Measurements from ENCODE around the gene PARVB. TPM values are rescaled to one million over a fixed set of nuclear protein-coding genes. Genes with fewer than 3 reads are reported as not detected.

Gene PARVB
- total RNA-seq, 1 donor from 2014 or later = 197 TPM

DNA sequence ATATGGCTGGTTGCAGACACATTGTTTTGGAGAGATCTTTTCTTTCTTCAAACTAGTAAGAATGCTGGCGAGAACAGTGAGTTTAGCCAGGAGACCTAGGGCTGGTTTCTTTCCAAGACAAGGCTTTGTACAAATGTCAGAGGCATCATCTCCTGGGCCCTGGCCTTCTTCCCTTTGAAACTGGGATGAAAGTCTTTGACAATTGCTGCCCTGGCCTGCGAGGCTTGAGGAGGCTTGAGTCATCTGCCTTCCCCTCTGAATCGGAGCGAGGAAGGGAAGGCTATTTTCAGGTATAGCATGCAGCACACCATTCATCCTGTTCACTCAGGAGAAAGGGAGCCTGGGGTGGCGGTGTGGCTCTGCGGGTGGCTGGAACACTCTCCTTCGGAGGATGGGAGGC, 135.1 kb downstream of the PARVB start:
- DNase-seq (ENCODE audit: missing footprints) = peak; percentile 53
- intact Hi-C loops (cut with DNase I) = no loop called here
- ATAC-seq = no peak

DNA sequence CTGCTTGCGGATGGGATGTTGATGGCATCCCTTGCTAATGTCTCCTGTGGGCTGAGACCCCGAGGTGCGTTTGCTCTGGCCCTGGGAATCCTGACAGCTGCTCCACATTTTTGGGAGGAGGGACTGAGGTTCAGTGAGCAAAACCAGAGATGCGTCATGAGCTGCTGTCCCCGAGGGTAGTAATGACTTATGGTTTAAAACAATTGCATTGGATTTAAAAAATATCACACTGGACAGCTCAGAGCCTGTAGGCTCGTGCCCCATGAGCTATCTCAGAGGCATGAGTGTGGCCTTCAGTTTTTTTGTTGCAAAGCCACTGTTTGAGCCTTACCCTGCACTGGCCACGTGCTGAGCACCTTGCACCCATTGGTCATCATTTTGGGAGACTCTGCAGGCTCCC, 135.7 kb downstream of the PARVB start:
- intact Hi-C loops (cut with DNase I) = no loop called here
- ATAC-seq (no peak), DNase-seq (ENCODE audit: missing footprints) (peak; percentile 18)

- peak; percentile 45 for DNase-seq (ENCODE audit: missing footprints)
- no peak for ATAC-seq
- intact Hi-C loops (cut with DNase I) = no loop called here
These were observed 136.3 kb downstream of the PARVB start for GRCh38 chr22:44160421-44160820.

DNA sequence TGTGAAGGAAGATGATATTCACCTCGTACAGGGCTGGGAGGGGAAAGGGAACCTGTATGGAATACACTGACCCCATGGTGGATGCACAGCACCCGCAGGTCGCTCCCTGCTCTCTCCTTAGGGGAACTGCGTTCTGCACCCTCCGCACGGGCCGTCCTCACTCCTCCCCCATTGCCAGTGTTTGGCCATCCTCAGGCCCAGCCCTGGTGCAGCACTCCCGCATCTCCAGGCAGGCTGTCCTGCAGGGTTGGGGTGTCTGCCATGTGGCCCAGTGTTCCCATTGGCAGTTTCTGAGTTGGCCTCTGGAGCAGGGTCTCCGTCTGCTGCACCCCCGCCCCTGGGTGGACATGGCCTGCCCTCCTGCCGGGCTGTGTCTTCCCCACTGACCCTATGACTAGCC, 137.6 kb downstream of the PARVB start:
- DNase-seq (ENCODE audit: missing footprints) (peak; percentile 52), ATAC-seq (no peak)
- intact Hi-C loops (cut with DNase I) = no loop called here

GRCh38 chr22:44162960-44163359, 138.9 kb downstream of the PARVB start:
- intact Hi-C loops (cut with DNase I) = no loop called here
- DNase-seq (ENCODE audit: missing footprints) (peak; percentile 21), ATAC-seq (no peak)

DNA sequence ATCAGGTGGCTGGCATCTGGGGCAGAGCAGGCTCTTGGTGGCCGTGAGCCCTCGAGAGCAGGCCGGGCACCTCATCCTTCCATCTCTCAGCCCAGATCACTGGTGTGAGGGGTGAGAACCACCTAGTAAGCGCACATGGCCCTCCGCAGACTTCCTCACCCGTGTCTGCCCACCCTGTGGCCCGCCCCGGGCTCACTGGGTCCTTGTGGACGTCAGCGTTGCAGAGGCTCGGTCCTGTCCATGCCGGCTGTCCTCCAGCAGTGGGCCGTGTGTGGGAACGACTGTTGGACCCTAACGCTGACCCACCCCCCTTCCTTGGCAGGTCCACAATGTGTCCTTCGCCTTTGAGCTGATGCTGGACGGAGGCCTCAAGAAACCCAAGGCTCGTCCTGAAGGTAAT, 139.4 kb downstream of the PARVB start:
- ATAC-seq = peak; percentile 13
- DNase-seq (ENCODE audit: missing footprints) = peak; percentile 15
- intact Hi-C loops (cut with DNase I) = no loop called here

GRCh38 chr22:44164031-44164430, 139.9 kb downstream of the PARVB start:
- intact Hi-C loops (cut with DNase I) = no loop called here
- DNase-seq (ENCODE audit: missing footprints) (peak; percentile 5), ATAC-seq (no peak)

DNA sequence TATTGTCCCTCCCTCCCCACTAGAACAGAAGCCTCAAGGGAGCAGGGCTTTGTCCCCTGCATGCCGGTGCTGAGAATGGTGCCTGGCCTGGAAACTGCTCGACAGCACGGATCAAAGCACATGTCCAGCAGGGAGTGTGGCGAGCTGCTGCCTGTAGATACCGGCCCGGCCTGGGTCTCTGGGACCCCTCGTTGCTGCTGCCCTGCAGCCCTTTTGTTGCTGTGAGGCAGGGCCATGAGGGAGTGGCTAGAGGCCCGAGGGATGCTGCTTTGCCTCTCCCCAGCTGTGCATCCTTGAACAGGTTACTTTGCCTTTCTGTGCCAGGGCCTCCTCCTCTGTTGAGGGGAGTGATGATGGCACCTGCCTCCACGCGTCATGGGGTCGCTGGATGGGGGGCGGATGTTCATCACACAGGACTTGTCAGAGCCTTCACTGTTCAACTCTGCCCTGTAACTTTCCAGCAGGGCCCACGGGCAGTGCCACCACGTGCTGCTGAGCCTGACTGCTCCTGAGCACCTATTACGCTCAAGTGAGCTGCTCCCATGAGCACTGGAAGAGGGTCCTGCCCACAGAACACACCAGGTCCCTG, 141.3 kb downstream of the PARVB start:
- intact Hi-C loops (cut with DNase I) = no loop called here

GRCh38 chr22:44166498-44167276, 142.6 kb downstream of the PARVB start:
- intact Hi-C loops (cut with DNase I) = no loop called here
- DNase-seq (ENCODE audit: missing footprints) (peak; percentile 42), ATAC-seq (no peak)

More for the DNA sequence above, 141.3 kb downstream of the PARVB start:
- DNase-seq (ENCODE audit: missing footprints) (peak; percentile 52), ATAC-seq (no peak)

DNA sequence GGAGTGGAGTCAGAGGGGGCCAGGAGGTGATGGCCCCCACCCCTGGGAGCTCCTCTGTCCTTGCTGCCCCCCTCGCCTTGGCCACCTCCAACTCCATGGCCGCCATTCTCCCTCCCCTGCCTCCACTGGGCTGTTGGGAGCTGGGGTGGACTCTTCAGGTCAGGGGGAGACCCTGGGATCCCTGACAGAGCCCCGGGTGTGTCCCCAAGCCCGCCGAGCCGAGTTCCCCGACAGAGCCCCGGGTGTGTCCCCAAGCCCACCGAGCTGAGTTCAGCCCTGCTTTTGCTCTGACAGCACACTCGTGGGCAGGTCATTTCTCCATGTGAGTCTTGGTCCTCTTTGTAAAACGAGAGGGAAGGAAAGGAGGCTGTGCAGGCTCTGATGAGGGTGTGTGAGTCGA, 143.4 kb downstream of the PARVB start:
- intact Hi-C loops (cut with DNase I) = no loop called here
- ATAC-seq (no peak), DNase-seq (ENCODE audit: missing footprints) (peak; percentile 1)

- peak; percentile 47 for DNase-seq (ENCODE audit: missing footprints)
- intact Hi-C loops (cut with DNase I) = no loop called here
- ATAC-seq = no peak
These were observed 144.1 kb downstream of the PARVB start for GRCh38 chr22:44168206-44168605.

GRCh38 chr22:44170470-44170869, 146.4 kb downstream of the PARVB start:
- ATAC-seq (no peak), DNase-seq (ENCODE audit: missing footprints) (peak; percentile 9)
- intact Hi-C loops (cut with DNase I) = no loop called here

DNA sequence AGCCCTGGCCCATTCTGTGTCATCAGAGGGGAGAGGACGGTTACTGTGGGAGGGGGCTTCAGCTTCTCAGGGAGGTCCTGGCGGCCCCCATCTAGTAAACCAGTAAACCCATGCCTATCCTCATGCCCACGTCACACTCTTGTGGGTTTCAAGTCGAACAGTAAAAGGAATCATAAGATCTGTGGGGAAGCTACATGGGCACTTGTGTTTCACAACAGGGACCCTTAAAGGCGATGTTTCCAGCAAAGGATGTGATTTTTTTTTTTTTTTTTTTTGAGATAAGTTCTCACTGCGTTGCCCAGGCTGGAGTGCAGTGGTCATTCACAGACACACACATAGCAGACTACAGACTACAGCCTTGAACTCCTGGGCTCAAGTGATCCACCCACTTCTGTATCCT, 147.5 kb downstream of the PARVB start:
- DNase-seq (ENCODE audit: missing footprints) (no peak), ATAC-seq (no peak)
- intact Hi-C loops (cut with DNase I) = no loop called here

DNA sequence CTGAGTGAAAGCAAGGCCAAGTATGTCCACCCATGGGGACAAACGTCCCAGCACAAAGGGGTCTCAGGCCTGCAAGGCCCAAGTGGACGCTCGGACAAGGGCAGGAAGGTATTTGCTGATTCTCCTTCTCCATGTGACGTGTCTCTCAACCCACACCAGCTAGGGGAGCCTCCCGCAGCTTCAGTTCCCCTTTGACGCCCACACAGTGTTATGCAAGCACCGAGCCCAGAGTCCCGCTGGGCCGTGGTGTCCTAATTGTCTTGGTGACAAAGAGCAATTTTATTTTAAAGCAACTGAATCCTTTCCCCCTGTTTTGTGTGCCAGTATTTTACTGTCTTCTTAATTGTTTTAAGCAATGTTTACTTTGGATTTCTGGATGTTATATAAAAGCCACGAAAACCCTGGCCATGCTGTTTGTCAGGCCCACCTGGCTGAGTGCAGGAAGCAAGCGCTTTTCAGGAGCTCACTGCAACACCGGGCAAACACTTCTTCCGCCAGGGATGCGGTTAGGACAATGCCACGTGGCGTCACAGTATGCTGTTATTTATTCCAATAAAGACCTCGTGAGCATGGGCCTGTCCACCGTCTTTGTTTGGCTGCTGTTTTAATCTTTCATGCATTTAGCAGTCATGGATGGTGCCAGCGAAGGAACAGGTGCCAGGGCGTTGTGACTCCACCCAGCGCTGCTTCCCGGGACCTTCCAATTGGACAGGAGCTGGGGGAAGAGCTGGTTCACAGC, 148.4 kb downstream of the PARVB start:
- ATAC-seq (peak; percentile 73), DNase-seq (ENCODE audit: missing footprints) (peak; percentile 92)
- intact Hi-C loops (cut with DNase I) = no loop called here

DNA sequence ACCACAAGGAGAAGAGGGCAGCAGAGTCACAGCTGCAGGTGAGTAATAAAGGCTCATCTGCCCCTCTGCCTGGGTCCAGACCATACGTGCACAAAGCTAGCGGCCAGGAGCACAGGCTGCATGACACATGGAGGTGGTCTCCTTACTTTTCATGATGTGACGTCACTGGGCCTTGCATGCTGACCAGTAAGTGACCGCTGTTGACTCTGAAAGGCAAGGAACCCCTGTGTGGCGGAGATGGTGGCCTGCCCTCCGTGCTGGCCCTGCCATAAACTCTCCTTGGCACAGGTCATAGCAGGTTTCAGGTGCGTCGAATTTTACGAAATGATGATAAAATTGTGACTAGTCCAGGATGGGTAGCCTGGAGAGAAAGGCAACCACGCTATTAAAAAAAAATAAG, 149.1 kb downstream of the PARVB start:
- ATAC-seq (no peak), DNase-seq (ENCODE audit: missing footprints) (peak; percentile 53)
- intact Hi-C loops (cut with DNase I) = no loop called here

DNA sequence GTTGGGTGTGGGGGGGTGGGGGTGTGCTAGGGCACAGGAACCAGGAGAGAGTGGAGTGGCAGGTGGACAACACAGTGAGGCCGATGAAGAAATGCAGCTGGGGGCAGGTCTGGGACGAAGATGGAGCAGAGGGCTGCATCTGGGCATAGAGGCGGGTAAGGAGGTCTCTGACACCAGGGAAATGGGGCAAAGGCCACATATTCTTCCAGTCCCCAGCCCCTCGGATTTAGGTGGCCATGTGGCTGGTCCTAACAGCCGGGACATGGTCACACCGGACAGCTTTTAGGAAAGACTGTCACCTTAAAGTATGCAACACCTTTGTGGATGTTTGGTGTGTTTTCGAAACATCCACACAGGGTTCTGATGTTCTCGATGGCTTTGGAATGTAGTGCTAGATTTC, 151.6 kb downstream of the PARVB start:
- DNase-seq (ENCODE audit: missing footprints) (no peak), ATAC-seq (no peak)
- intact Hi-C loops (cut with DNase I) = no loop called here

GRCh38 chr22:44179196-44179988, 155.3 kb downstream of the PARVB start:
- DNase-seq (ENCODE audit: missing footprints) = no peak
- intact Hi-C loops (cut with DNase I) = no loop called here
- no peak for ATAC-seq

- ATAC-seq (no peak), DNase-seq (ENCODE audit: missing footprints) (no peak)
- intact Hi-C loops (cut with DNase I) = no loop called here
These were observed 156.0 kb downstream of the PARVB start for GRCh38 chr22:44179989-44180705.

- intact Hi-C loops (cut with DNase I) = no loop called here
- DNase-seq (ENCODE audit: missing footprints) (no peak), ATAC-seq (no peak)
These were observed 156.6 kb downstream of the PARVB start, which contains the start of gene PARVG for GRCh38 chr22:44180706-44181032. TSS of gene PARVG (plus strand) at chr22:44180925. CDS start at chr22:44183330, 2,405 bp downstream.

Data from Right ventricle myocardium inferior (tissue), 1 donor.